NCI-H510A (cell line): ENCODE measurements around the gene RHO.

Experiments used
- DNase-seq: peaks from one replicate; lab custom pipeline; 2025; lab: John Stamatoyannopoulos, UW

Gene RHO

GRCh38 chr3:129559565-129560079 is 31.2 kb downstream of the RHO start:
- DNase-seq, result no peak

- no peak for DNase-seq
These were observed 31.9 kb downstream of the RHO start for GRCh38 chr3:129560269-129560787.

- no peak for DNase-seq
These were observed 32.6 kb downstream of the RHO start for GRCh38 chr3:129560911-129561594.

DNA sequence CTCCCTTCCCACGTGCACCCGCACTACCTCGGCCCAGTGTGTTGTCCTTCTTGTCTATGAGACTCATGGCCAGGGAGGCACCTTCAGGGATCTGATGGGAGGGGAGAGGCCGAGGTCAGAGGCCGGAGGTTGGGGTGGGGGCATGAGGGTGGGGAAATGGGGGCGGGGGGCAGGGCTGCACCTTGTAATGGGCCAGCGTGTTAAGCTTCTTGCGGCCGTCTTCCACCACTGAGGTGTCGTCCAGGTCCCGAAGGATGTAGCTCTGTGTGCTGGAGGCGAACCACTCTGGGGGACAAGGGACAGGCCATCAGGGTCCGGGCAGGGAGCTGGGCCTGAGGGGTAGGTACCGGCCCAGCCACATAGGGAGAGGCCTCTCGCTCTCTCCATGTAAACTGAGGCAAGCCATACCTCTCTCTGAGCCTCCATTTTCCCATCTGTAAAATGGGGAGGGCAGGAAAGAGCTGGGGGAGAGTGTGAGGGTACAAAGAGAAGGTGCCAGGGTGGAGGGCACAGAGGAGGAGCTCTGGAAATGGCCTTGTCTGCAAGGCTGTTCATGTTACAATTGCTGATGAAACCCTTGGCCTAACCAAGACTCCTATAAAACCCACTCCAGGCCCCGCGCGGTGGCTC is 33.3 kb downstream of the RHO start:
- no peak for DNase-seq

- DNase-seq, result no peak
These were observed 34.4 kb downstream of the RHO start for GRCh38 chr3:129562803-129563202.

DNA sequence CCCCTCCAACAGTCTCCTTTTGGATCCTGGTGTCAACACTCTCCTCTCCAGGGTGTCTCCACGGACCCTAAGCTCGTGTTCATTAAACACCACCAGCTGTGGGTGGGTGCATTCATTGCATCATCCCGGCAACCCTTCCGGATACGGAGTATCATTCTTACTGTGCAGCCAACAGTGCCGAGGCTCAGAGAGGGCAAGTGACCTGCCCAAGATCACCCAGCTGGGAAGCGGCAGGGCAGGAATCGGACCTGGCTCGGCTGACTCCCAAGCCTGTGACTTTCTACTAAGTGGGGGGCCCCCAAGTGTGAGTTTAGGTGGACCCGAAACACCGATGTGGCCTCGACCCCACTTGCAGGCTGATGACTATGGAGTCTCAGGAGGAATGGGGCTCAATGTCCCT is 34.9 kb downstream of the RHO start:
- no peak for DNase-seq

- DNase-seq, result no peak
These were observed 35.6 kb downstream of the RHO start for GRCh38 chr3:129563850-129564535.

- DNase-seq, result no peak
These were observed 36.7 kb downstream of the RHO start for GRCh38 chr3:129564981-129565644.

- no peak for DNase-seq
These were observed 37.5 kb downstream of the RHO start for GRCh38 chr3:129565902-129566301.

GRCh38 chr3:129567176-129567705 is 38.8 kb downstream of the RHO start:
- no peak for DNase-seq

DNA sequence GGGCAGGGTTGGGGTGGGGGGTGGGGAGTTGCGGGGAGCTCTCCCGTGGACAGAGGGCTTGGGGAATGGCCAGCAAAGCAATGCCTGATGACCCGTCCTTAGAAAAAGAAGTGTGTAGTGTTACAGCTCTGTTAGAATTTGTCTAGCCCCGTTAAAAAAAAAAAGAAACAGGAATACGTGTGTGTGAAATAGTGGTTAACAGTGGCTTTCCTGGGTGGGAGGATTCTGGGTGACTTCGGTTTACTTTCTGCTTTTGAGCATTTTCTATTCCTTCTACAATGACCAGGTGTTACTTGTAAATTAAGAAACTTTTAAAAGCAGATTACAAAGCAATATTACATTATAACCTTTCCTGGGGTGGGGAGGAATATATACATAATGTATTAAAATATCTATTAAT is 39.5 kb downstream of the RHO start:
- DNase-seq, result no peak

DNA sequence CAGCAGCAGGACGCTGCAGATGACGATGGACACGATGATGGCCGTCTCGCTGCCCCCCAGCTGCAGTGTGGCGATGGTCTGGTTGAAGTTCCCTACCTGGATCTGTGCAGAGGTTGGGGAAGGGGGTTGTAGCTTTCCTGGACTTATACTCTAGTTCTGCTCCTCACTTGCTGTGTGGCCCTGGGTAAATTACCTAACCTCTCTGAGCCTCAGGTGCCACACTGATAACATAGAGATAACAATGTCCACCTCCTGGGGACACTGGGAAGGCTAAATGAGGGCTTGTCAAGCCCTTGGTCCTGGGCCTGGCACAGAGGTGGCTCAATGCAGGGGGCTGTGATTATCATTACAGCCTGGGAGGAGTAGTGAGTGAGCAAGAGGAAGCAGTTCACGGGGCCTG is 41.4 kb downstream of the RHO start:
- no peak for DNase-seq

DNA sequence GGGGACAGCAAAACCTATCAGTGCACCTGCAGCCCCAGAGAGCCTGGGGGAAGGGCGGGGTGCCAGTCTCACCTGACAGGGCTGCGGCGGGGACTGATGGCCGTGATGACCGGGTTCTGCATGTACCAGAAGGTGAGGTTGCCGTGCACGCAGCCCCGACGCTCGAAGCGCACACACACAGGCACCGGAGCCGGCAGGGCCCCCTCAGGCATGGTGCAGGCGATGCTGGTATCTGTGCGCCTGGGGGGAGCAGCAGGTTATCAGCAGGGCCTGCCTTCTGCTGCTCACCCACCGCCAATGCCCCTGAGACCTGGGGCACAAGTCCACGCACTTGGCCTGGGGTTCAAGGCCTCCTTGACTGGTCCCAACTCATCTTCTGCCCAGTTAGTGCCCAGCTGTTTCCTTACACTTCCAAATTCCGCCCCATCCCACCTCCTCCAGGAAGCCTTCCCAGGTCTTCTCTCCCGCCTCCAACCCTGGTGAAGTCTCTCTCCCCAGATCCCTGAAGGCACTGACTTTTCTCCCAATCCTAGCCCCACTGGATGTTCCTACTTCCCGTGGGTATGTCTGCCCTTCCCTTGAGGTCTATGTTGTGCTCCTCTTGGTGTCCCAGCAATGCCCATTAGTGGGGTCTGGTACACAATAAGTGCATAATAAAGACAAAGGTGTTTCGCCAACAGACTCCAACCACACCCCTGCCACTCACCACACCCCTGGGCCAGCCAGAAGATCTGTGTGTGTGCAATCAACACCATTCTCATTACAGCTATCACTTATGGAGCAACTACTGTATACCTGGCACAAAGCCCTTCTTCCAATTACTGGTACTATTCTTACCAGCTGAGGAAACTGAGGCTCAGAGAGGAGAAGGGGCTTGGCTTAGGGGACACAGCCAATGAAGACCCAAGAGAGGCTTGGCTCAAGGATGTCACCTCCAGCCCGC is 43.4 kb downstream of the RHO start:
- DNase-seq, result no peak

DNA sequence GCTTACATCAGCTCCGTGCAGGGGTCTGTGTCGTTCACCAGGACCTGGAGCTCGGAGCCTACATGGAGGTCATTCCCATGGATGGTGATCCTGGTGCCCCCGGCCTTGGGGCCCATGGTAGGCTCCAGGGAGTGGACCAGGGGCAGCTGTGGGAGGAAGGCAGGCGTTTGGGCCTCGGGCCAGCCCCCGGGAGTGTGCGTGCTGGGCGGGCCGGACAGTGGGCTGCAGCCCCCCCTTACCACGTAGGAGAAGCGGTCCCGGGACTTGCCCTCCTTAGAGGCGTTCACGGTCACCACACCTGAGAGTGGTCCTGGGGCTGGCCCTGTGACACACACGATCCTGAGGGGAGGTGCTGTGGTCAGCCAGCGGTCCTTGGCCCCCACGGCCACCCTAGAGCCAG is 44.2 kb downstream of the RHO start:
- DNase-seq, result no peak

GRCh38 chr3:129573493-129573892 is 45.1 kb downstream of the RHO start:
- DNase-seq, result no peak

DNA sequence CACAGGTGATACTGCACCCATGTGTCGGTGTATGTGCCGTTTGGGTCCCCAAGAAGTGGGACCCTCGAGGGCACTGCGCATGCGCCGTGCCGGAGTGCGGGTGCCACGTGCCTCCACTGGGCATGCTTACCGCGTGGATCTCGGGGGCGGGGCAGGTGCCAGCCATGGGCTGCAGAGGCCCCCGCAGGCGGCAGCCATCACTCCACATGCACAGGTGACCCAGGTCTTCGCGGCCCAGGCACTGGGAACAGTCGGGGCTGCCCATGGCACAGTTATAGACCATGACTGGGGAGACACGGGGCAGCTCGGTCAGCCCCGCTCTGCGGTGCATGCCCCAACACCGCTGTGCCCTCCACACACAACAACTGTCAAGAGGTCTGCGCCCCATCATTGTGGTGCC is 45.8 kb downstream of the RHO start:
- no peak for DNase-seq

GRCh38 chr3:129575233-129575996 is 47.0 kb downstream of the RHO start:
- DNase-seq, result no peak

DNA sequence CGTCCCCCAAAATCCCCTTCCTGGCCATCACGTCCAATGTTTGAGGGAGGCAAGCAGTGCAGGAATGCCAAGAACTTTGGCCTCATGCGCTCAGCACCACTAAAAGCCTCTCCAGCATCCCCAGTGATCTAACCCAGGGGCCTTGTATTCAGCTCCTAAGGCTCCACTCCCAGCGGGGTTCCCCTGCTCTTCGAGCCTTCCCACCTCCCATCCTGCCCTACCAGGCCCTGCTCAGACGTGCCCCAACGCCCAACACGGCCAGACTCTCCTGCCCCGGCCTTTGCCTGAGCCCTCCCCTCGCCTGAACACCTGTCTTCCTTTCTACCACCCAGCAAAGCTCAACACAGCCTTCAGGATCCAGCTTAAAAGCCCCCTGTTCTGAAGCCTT is 47.6 kb downstream of the RHO start:
- DNase-seq, result no peak

DNA sequence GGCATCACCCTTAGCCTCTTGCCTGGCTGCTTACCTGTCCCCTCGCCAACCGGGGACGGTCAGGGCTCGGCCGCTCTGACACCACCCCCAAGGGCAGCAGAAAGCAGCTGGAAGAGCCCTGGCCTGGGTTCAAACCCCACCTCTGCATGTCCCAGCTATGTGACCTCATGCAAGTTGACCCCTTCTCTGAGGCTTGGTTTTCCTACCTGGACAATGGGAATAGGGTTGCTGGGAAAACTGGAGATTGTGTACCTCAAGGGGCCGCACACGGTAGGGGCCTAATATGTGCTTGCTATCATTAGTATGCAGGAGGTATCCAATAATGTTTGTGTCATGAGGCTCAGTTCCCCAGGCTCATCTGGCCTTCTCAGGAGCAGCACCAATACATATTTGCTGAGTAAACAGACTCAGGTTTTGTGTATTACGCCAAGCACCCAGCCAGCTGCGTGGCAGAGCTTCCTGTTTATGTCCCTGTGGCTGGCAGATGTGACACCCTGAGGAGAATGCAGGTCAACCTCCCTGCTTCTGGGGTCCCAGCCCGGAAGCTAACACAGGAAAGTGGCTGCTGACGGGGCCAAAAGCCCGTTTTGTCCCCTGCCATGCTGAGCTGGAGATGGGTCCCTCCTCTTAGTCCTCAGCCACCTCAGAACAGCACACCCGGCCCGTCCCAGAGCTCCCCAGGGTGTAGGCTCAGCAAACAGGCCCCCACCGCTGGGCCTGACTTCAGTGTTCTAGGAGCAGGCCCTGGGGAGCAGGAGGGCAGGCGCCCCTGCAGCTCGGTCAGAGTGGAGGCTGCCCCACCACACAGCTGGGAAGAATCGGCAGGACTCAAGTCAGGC is 48.3 kb downstream of the RHO start:
- peak; percentile 78 for DNase-seq
